Osteocyte (in vitro differentiated cells): ENCODE data around the gene DNAJC16. TPM values are rescaled to one million over a fixed set of nuclear protein-coding genes. Genes with fewer than 3 reads are reported as not detected.
A peak's percentile ranks its signal among the peaks of the same experiment; 100 is the strongest.
"Not testable (repeated sequence)": the region's sequence is repeated elsewhere in the genome, so short reads cannot be mapped to it uniquely, and the experiment has no call there.

Source experiments
- DNase-seq: peaks from one replicate; pipeline ENCODE4 v3.0.0; 2021; ENCODE audit warnings: mixed read lengths; ENCODE audit not compliant: unreplicated experiment; ENCODE audit errors: extremely low spot score
- H3K27ac Mint-ChIP-seq: one replicate; pipeline ENCODE4 v1.8.0; 2021; ENCODE audit warnings: mild to moderate bottlenecking, mixed read lengths; ENCODE audit not compliant: unreplicated experiment
- H3K27me3 Mint-ChIP-seq: one replicate; pipeline ENCODE4 v1.8.0; 2021; ENCODE audit warnings: mixed read lengths; ENCODE audit not compliant: unreplicated experiment
- H3K36me3 Mint-ChIP-seq: one replicate; pipeline ENCODE4 v1.8.0; 2021; ENCODE audit warnings: mixed read lengths; ENCODE audit not compliant: unreplicated experiment
- H3K4me1 Mint-ChIP-seq: one replicate; pipeline ENCODE4 v1.8.0; 2021; ENCODE audit warnings: mixed read lengths; ENCODE audit not compliant: unreplicated experiment
- H3K4me3 Mint-ChIP-seq: one replicate; pipeline ENCODE4 v1.8.0; 2021; ENCODE audit warnings: mild to moderate bottlenecking, moderate library complexity, mixed read lengths; ENCODE audit not compliant: unreplicated experiment
- H3K9me3 Mint-ChIP-seq: one replicate; pipeline ENCODE4 v1.8.0; 2021; ENCODE audit warnings: mixed read lengths; ENCODE audit not compliant: unreplicated experiment
- CTCF ChIP-seq: fragments of 200-600 bp; sonication (generic); IDR thresholded peaks from 2 replicates; pipeline ENCODE4 v1.5.0; 2021; ENCODE audit warnings: antibody characterized with exemption, mild to moderate bottlenecking, moderate library complexity
- total RNA-seq: library from RNA; stranded (reverse); gene quantifications from 2 replicates; pipeline ENCODE4 v1.2.1, GENCODE V29; 2021

Gene DNAJC16
- total RNA-seq, 1 donor from 2014 or later, result 20.8 TPM

GRCh38 chr1:15515022-15515663, 11.5 kb upstream of the DNAJC16 start:
- Mint-ChIP-seq H3K9me3 (no peaks in the 10 kb centered on the region), H3K4me1 (no peaks in the 10 kb centered on the region), H3K36me3 (peaks cover 24% of the 10 kb centered on the region), H3K27ac (no peak overlapping the region), H3K4me3 (no peak overlapping the region), H3K27me3 (no peaks in the 10 kb centered on the region)
- TF ChIP-seq CTCF, result no peak
- no peak for DNase-seq

- H3K4me3 Mint-ChIP-seq, result no peak overlapping the region
- H3K9me3 Mint-ChIP-seq, result no peaks in the 10 kb centered on the region
- no peaks in the 10 kb centered on the region for H3K27me3 Mint-ChIP-seq
- DNase-seq, result no peak
- H3K27ac Mint-ChIP-seq, result no peak overlapping the region
- H3K4me1 Mint-ChIP-seq, result peaks cover 10% of the 10 kb centered on the region
- no peak for TF ChIP-seq CTCF
- peaks cover 6% of the 10 kb centered on the region for H3K36me3 Mint-ChIP-seq
These were observed 7.0 kb upstream of the DNAJC16 start for GRCh38 chr1:15519625-15520024.

GRCh38 chr1:15521206-15521906, 5.3 kb upstream of the DNAJC16 start:
- not testable (repeated sequence) for H3K9me3 Mint-ChIP-seq, H3K27ac Mint-ChIP-seq, H3K36me3 Mint-ChIP-seq, DNase-seq, H3K4me3 Mint-ChIP-seq, H3K27me3 Mint-ChIP-seq
- H3K4me1 Mint-ChIP-seq, result peaks cover 22% of the 10 kb centered on the region

- Mint-ChIP-seq H3K4me3 (no peak overlapping the region), H3K27me3 (no peaks in the 10 kb centered on the region), H3K36me3 (peaks cover 2% of the 10 kb centered on the region), H3K4me1 (peaks cover 25% of the 10 kb centered on the region), H3K9me3 (no peaks in the 10 kb centered on the region), H3K27ac (no peak overlapping the region)
- DNase-seq, result no peak
- no peak for TF ChIP-seq CTCF
These were observed 4.1 kb upstream of the DNAJC16 start for GRCh38 chr1:15522551-15522950.

- H3K27me3 Mint-ChIP-seq, result no peaks in the 10 kb centered on the region
- H3K4me3 Mint-ChIP-seq, result peak overlapping the region; percentile 94
- no peaks in the 10 kb centered on the region for H3K9me3 Mint-ChIP-seq
- no peak for DNase-seq
- peak overlapping the region; percentile 100 for H3K27ac Mint-ChIP-seq
- peaks cover 2% of the 10 kb centered on the region for H3K36me3 Mint-ChIP-seq
- peaks cover 32% of the 10 kb centered on the region for H3K4me1 Mint-ChIP-seq
- no peak for TF ChIP-seq CTCF
These were observed 3.3 kb upstream of the DNAJC16 start for GRCh38 chr1:15523104-15524020.
